Forelimb muscle (tissue), 1 donor: Measurements from ENCODE around the gene SHB. TPM values are rescaled to one million over a fixed set of nuclear protein-coding genes. Genes with fewer than 3 reads are reported as not detected.

Experiments used
- DNase-seq: peaks from one replicate; pipeline ENCODE4 v3.0.0-alpha.2; 2013; ENCODE audit warnings: low read depth
- polyA plus RNA-seq: library from polyadenylated mRNA; unstranded; fragments of 120-200 nt; gene quantifications from one replicate; pipeline ENCODE4 v1.2.1, GENCODE V29; 2013; ENCODE audit not compliant: insufficient read length

The SHB gene
- polyA plus RNA-seq, 1 donor = 5.9 TPM

- DNase-seq = no peak
These were observed 79.3 kb downstream of the SHB start for GRCh38 chr9:37989701-37990100.

- no peak for DNase-seq
These were observed 80.4 kb downstream of the SHB start for GRCh38 chr9:37988602-37989001.

GRCh38 chr9:37988041-37988440 is 81.0 kb downstream of the SHB start:
- no peak for DNase-seq

- no peak for DNase-seq
These were observed 81.5 kb downstream of the SHB start for GRCh38 chr9:37987467-37987981.

- DNase-seq = no peak
These were observed 82.2 kb downstream of the SHB start for GRCh38 chr9:37986771-37987258.

GRCh38 chr9:37986001-37986400 is 83.0 kb downstream of the SHB start:
- DNase-seq = no peak

- DNase-seq = no peak
These were observed 84.1 kb downstream of the SHB start for GRCh38 chr9:37984672-37985611.

- DNase-seq = no peak
These were observed 84.8 kb downstream of the SHB start for GRCh38 chr9:37984278-37984671.

- no peak for DNase-seq
These were observed 85.5 kb downstream of the SHB start for GRCh38 chr9:37983381-37984067.

GRCh38 chr9:37979844-37980243 is 89.2 kb downstream of the SHB start:
- no peak for DNase-seq

GRCh38 chr9:37978983-37979382 is 90.0 kb downstream of the SHB start:
- no peak for DNase-seq

GRCh38 chr9:37978481-37978864 is 90.6 kb downstream of the SHB start:
- no peak for DNase-seq

GRCh38 chr9:37977851-37978480 is 91.1 kb downstream of the SHB start:
- DNase-seq = no peak

- DNase-seq = no peak
These were observed 92.1 kb downstream of the SHB start for GRCh38 chr9:37976714-37977477.

GRCh38 chr9:37975639-37976038 is 93.4 kb downstream of the SHB start:
- DNase-seq = no peak

- DNase-seq = no peak
These were observed 94.4 kb downstream of the SHB start for GRCh38 chr9:37974506-37975173.

- no peak for DNase-seq
These were observed 96.6 kb downstream of the SHB start for GRCh38 chr9:37972351-37972848.

GRCh38 chr9:37971691-37972090 is 97.3 kb downstream of the SHB start:
- no peak for DNase-seq

- no peak for DNase-seq
These were observed 97.9 kb downstream of the SHB start for GRCh38 chr9:37971108-37971459.

- DNase-seq = no peak
These were observed 98.5 kb downstream of the SHB start for GRCh38 chr9:37970301-37971107.
